ENCODE measurements around the gene CEMP1.

GRCh38 chr16:2481676-2482075 lies 49.5 kb downstream of the CEMP1 start:
- TF ChIP-seq CTCF (IDR thresholded peaks at IDR 0.05) (no peak), ZFX (IDR thresholded peaks at IDR 0.05; ENCODE audit: borderline replicate concordance) (no peak)

Measured in 22Rv1 (cell line).